GM13977 (cell line): ENCODE results near the gene CLDN34.

Source experiments
- DNase-seq: peaks from one replicate; pipeline ENCODE4 v3.0.0; 2012; ENCODE audit warnings: low spot score
- CTCF ChIP-seq: IDR thresholded peaks from 2 replicates; pipeline ENCODE4 v1.5.1; 2012; ENCODE audit warnings: mild to moderate bottlenecking, control low read depth; ENCODE audit not compliant: insufficient read depth; ENCODE audit errors: extremely low read depth, missing control alignments
- in situ Hi-C: fragments of 300-500 bp; cut with MboI; formaldehyde crosslinking; loops from one replicate; pipeline ENCODE4 v1.12.0; 2022; ENCODE audit warnings: low sequenced_read_pairs, low pct_unique_long_range_greater_than_20kb, mixed read lengths, inconsistent platforms; ENCODE audit not compliant: unreplicated experiment

The CLDN34 gene

GRCh38 chrX:9927698-9928482, 39.3 kb upstream of the CLDN34 start:
- in situ Hi-C loops, result no loop called here
- DNase-seq, result no peak
- no peak for TF ChIP-seq CTCF

- no peak for TF ChIP-seq CTCF
- in situ Hi-C loops, result no loop called here
- DNase-seq, result no peak
These were observed 31.7 kb upstream of the CLDN34 start for GRCh38 chrX:9935436-9935835.

GRCh38 chrX:9937761-9938160, 29.4 kb upstream of the CLDN34 start:
- no peak for DNase-seq
- TF ChIP-seq CTCF, result no peak
- in situ Hi-C loops, result no loop called here

GRCh38 chrX:9938516-9938915, 28.6 kb upstream of the CLDN34 start:
- TF ChIP-seq CTCF, result no peak
- in situ Hi-C loops, result no loop called here
- no peak for DNase-seq

- no peak for DNase-seq
- in situ Hi-C loops, result no loop called here
- no peak for TF ChIP-seq CTCF
These were observed 26.7 kb upstream of the CLDN34 start for GRCh38 chrX:9940421-9940820.

GRCh38 chrX:9942086-9942485, 25.1 kb upstream of the CLDN34 start:
- DNase-seq, result peak; percentile 68
- TF ChIP-seq CTCF, result no peak
- in situ Hi-C loops, result no loop called here
